Esophagus (tissue), 2 donors: ENCODE results near the gene SOWAHA. TPM values are rescaled to one million over a fixed set of nuclear protein-coding genes. Genes with fewer than 3 reads are reported as not detected.

Source experiments
- H3K27ac ChIP-seq, 2 donors: one replicate each; pipeline ENCODE4 v1.5.1; 2013; ENCODE audit warnings: low read depth in 2 of 2, mild to moderate bottlenecking in 2 of 2, inconsistent platforms in 1 of 2, low read length in 1 of 2, moderate library complexity in 1 of 2
- H3K27me3 ChIP-seq, 2 donors: one replicate each; pipeline ENCODE4 v1.6.1; 2013; ENCODE audit warnings: low read length in 2 of 2, control low read depth in 1 of 2, mild to moderate bottlenecking in 1 of 2; ENCODE audit not compliant: insufficient read depth in 2 of 2, control insufficient read depth in 1 of 2
- H3K36me3 ChIP-seq, 2 donors: one replicate each; pipeline ENCODE4 v1.6.1; 2013; ENCODE audit warnings: low read length in 1 of 2; ENCODE audit not compliant: control insufficient read depth in 2 of 2, insufficient read depth in 2 of 2
- H3K4me1 ChIP-seq, 2 donors: one replicate each; pipeline ENCODE4 v1.6.1; 2013; ENCODE audit warnings: low read length in 1 of 2; ENCODE audit not compliant: control insufficient read depth in 2 of 2, insufficient read depth in 2 of 2
- H3K4me3 ChIP-seq, 2 donors: one replicate each; pipeline ENCODE4 v1.5.1; 2013; ENCODE audit warnings: low read length in 2 of 2, mild to moderate bottlenecking in 2 of 2, low read depth in 1 of 2, moderate library complexity in 1 of 2
- H3K9me3 ChIP-seq, 2 donors: one replicate each; pipeline ENCODE4 v1.6.1; 2013; ENCODE audit warnings: mild to moderate bottlenecking in 2 of 2, low read depth in 1 of 2, low read length in 1 of 2, moderate library complexity in 1 of 2; ENCODE audit not compliant: control insufficient read depth in 2 of 2, insufficient read depth in 1 of 2
- WGBS, 2 donors: extraction: QIAGEN DNeasy Blood & Tissue Kit; methylation state at CpG; one replicate each; pipeline ENCODE4 v1.1.7; 2013; 5-methylcytosine and 5-hydroxymethylcytosine counted together
- polyA plus RNA-seq, 2 donors: library from polyadenylated mRNA; stranded (reverse); fragments of 200-250 nt; gene quantifications; one replicate each; pipeline ENCODE4 v1.2.3, GENCODE V29; 2013
- donor health status: healthy with polysubstance abuse.
- donor health status: Bipolar disorder and iron deficiency.

The SOWAHA gene
- polyA plus RNA-seq, 2 donors: 0.07 to 0.18 TPM

GRCh38 chr5:132777209-132778069, 35.7 kb upstream of the SOWAHA start, which contains the start of gene SEPTIN8:
TSS of gene SEPTIN8 (minus strand) at chr5:132777239. CDS start at chr5:132777137, 102 bp downstream.
- Histone ChIP-seq H3K4me3 (peak within 1 kb of the TSS; percentile 73 to 81), H3K4me1 (peaks cover 12 to 25% of the 10 kb centered on the region in 2 donors), H3K9me3 (no peaks in the 10 kb centered on the region), H3K36me3 (no peaks in the 10 kb centered on the region), H3K27ac (peak within 1 kb of the TSS; percentile 57 to 82), H3K27me3 (no peaks in the 10 kb centered on the region)
- WGBS, 2 donors: 2 to 3% methylated on average over 78 to 82 of the region's 82 CpGs

DNA sequence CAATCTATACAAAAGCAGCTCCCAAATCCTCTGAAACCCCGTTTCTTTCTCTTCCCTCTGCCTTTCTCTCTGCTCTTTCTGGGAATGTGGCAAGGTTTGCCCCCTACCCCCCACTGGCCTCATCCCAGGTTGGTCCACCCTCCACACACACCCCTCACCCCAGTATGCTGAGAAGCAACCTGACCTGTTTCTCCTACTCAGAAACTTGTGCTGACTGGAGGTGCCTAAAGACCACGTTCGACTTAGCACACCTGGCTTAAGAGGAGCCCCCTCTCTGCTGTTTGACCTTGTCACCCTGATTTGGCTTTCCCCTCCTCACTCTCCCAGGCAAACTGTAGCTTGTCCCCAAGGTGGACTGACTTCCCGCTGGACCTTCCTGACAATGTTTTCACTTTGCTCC, 35.0 kb upstream of the SOWAHA start:
- Histone ChIP-seq H3K9me3 (no peaks in the 10 kb centered on the region), H3K27me3 (no peaks in the 10 kb centered on the region), H3K4me3 (peak overlapping the region in 1 of 2 donors; percentile 81), H3K36me3 (no peaks in the 10 kb centered on the region), H3K27ac (peak overlapping the region in 1 of 2 donors; percentile 24), H3K4me1 (peaks cover 8 to 23% of the 10 kb centered on the region in 2 donors)
- WGBS, 2 donors: 59 to 64% methylated on average over 4 of the region's 4 CpGs

GRCh38 chr5:132778856-132779255, 34.2 kb upstream of the SOWAHA start:
- Histone ChIP-seq H3K27me3 (no peaks in the 10 kb centered on the region), H3K27ac (no peak overlapping the region), H3K4me3 (no peak overlapping the region), H3K4me1 (peaks cover 7 to 23% of the 10 kb centered on the region in 2 donors), H3K9me3 (no peaks in the 10 kb centered on the region), H3K36me3 (no peaks in the 10 kb centered on the region)
- 80 to 91% methylated on average over 5 of the region's 5 CpGs for WGBS, 2 donors

GRCh38 chr5:132779961-132780360, 33.1 kb upstream of the SOWAHA start:
- no peak overlapping the region for H3K27ac ChIP-seq
- H3K4me1 ChIP-seq: peaks cover 0 to 13% of the 10 kb centered on the region in 2 donors
- no peaks in the 10 kb centered on the region for H3K27me3 ChIP-seq
- H3K36me3 ChIP-seq: no peaks in the 10 kb centered on the region
- WGBS, 2 donors: 90 to 92% methylated on average over 3 of the region's 3 CpGs
- H3K4me3 ChIP-seq: no peak overlapping the region
- H3K9me3 ChIP-seq: no peaks in the 10 kb centered on the region

GRCh38 chr5:132780577-132780976, 32.5 kb upstream of the SOWAHA start:
- Histone ChIP-seq H3K4me1 (peaks cover 0 to 10% of the 10 kb centered on the region in 2 donors), H3K27me3 (no peaks in the 10 kb centered on the region), H3K4me3 (no peak overlapping the region), H3K9me3 (no peaks in the 10 kb centered on the region), H3K36me3 (no peaks in the 10 kb centered on the region), H3K27ac (no peak overlapping the region)
- WGBS, 2 donors: 90% methylated on average over 1 of the region's 1 CpG

- Histone ChIP-seq H3K4me1 (peaks cover 0 to 8% of the 10 kb centered on the region in 2 donors), H3K9me3 (no peaks in the 10 kb centered on the region), H3K36me3 (no peaks in the 10 kb centered on the region), H3K27me3 (no peaks in the 10 kb centered on the region), H3K27ac (no peak overlapping the region), H3K4me3 (no peak overlapping the region)
- WGBS, 2 donors: 92% methylated on average over 4 of the region's 4 CpGs
Observed at GRCh38 chr5:132781029-132781428, 32.1 kb upstream of the SOWAHA start.

DNA sequence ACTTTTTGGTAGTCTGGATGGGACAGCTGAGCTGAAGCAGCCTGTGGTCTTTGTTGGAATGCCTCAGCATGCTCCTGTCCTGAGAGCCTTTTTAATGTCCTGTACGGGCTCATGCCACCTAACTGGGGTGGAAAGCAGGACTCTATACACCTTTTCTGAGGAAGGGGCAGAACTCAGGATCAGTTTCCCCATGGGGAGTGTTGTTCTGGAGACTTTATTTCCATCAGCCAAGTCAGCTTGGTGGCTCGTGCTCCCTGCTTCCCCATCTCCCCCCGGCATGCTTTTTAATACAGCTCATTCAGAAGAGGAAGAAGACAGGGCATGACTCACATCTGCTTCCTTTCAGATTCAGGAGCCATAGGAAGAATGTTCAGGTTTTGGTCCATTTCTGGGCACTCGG, 31.0 kb upstream of the SOWAHA start:
- Histone ChIP-seq H3K36me3 (no peaks in the 10 kb centered on the region), H3K27ac (no peak overlapping the region), H3K27me3 (no peaks in the 10 kb centered on the region), H3K4me1 (peaks cover 0 to 6% of the 10 kb centered on the region in 2 donors), H3K9me3 (no peaks in the 10 kb centered on the region), H3K4me3 (no peak overlapping the region)
- WGBS, 2 donors: 71 to 73% methylated on average over 4 of the region's 4 CpGs

GRCh38 chr5:132785365-132785764, 27.7 kb upstream of the SOWAHA start:
- WGBS, 2 donors: 72 to 77% methylated on average over 5 of the region's 5 CpGs
- H3K36me3 ChIP-seq: no peaks in the 10 kb centered on the region
- H3K9me3 ChIP-seq: no peaks in the 10 kb centered on the region
- no peaks in the 10 kb centered on the region for H3K27me3 ChIP-seq
- no peaks in the 10 kb centered on the region for H3K4me1 ChIP-seq
- H3K4me3 ChIP-seq: no peak overlapping the region
- H3K27ac ChIP-seq: no peak overlapping the region

DNA sequence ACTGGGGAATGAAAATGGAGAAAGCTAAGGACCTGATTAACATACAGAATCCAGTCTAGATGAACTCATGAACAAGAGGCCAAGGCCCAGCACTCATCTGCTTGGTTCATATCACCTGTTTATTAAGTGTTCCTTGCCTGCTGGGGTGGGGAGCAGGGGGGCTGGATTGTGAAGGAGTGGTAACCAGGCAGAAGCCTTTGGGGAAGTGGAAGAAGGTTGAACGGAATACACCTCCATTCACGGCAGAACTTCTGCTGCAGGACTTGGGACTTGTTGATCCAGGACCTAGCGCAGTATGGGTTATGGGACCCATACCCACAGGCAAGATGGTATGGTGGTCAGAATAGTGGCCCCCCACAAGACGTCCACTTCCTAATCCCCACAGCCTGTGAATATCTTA, 27.2 kb upstream of the SOWAHA start:
- Histone ChIP-seq H3K27me3 (no peaks in the 10 kb centered on the region), H3K36me3 (no peaks in the 10 kb centered on the region), H3K4me3 (no peak overlapping the region), H3K27ac (no peak overlapping the region), H3K4me1 (no peaks in the 10 kb centered on the region), H3K9me3 (no peaks in the 10 kb centered on the region)
- 93 to 98% methylated on average over 4 of the region's 4 CpGs for WGBS, 2 donors

DNA sequence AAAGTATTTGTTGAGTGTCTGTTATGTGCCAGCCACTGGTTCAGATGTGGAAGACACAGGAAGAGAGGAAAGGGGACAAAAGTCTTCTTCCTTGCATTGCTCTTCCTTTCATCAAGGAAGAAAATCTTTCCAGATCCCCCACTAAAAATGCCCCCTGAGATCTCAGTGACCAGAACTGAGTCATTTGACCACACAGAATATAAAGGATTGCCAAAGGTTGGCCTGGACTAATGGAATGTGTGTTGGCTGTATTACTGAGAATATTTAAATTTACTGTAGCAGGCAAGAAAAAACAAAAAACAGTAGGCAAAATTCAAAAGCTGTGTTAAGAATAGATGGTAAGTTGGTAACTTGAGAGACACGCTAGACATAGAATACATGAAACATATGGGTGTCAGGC, 26.0 kb upstream of the SOWAHA start:
- WGBS, 2 donors: 97 to 99% methylated on average over 1 of the region's 1 CpG
- Histone ChIP-seq H3K9me3 (no peaks in the 10 kb centered on the region), H3K4me3 (no peak overlapping the region), H3K4me1 (no peaks in the 10 kb centered on the region), H3K27ac (no peak overlapping the region), H3K36me3 (no peaks in the 10 kb centered on the region), H3K27me3 (no peaks in the 10 kb centered on the region)
